ENCODE measurements around the gene CDYL.

DNA sequence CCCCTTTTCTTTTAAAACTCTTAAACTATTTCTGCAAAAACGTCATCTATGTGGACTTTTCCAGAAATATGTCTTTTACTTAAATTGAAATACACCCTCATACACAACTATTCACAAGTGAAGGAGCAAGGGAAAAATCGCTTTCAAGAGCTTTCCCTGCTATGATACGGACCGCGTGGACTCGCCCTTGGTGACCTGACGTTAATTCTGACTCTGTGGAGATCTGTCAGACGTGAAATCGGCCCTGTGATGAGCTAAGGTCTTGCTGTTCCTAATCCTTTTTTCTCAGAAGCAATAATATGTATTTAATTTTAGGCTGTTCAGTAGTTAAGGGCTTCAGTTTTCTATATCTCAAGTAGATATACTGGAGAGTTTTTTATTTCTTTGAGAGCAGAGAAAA is 114.0 kb downstream of the CDYL start:
- TF ChIP-seq, protein P1, sequence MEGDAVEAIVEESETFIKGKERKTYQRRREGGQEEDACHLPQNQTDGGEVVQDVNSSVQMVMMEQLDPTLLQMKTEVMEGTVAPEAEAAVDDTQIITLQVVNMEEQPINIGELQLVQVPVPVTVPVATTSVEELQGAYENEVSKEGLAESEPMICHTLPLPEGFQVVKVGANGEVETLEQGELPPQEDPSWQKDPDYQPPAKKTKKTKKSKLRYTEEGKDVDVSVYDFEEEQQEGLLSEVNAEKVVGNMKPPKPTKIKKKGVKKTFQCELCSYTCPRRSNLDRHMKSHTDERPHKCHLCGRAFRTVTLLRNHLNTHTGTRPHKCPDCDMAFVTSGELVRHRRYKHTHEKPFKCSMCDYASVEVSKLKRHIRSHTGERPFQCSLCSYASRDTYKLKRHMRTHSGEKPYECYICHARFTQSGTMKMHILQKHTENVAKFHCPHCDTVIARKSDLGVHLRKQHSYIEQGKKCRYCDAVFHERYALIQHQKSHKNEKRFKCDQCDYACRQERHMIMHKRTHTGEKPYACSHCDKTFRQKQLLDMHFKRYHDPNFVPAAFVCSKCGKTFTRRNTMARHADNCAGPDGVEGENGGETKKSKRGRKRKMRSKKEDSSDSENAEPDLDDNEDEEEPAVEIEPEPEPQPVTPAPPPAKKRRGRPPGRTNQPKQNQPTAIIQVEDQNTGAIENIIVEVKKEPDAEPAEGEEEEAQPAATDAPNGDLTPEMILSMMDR (conservative IDR thresholded peaks at IDR 0.05 in 1 of 2, IDR thresholded peaks at IDR 0.05 in 1 of 2; ENCODE audit: extremely low read depth in 1 of 2, insufficient read depth in 1 of 2, low read depth in 1 of 2, low read length in 2 of 2): no peak
- TF ChIP-seq EZH2 (IDR thresholded peaks at IDR 0.05; ENCODE audit: borderline replicate concordance, low read length): no peak
